B cell (primary cell): Measurements from ENCODE around the gene TUBG1. TPM values are rescaled to one million over a fixed set of nuclear protein-coding genes. Genes with fewer than 3 reads are reported as not detected.

ENCODE experiments used
- ATAC-seq: fragments of 200-7000 bp; cut with Tn5 transposase; one replicate; pipeline ENCODE4 v1.10.0; 2021; ENCODE audit warnings: low read depth, mild to moderate bottlenecking, moderate number of reproducible peaks, moderate library complexity
- CTCF ChIA-PET: fragments of 350-600 bp; sonication (Branson Sonifier 250); formaldehyde crosslinking; loops from one replicate; lab custom pipeline; 2021; ENCODE audit warnings: antibody characterized with exemption, inconsistent platforms; lab: Charles Lee
- POLR2A ChIA-PET: fragments of 350-600 bp; sonication (Branson Sonifier 250); formaldehyde crosslinking; loops from one replicate; lab custom pipeline; 2021; ENCODE audit warnings: antibody characterized with exemption; lab: Charles Lee
- DNase-seq: peaks from one replicate; pipeline ENCODE4 v3.0.0; 2013
- H2AFZ ChIP-seq: 2 replicates; pipeline ENCODE4 v1.6.1; 2012; ENCODE audit warnings: mild to moderate bottlenecking, low read depth, low read length; ENCODE audit not compliant: insufficient read depth, poor library complexity, severe bottlenecking
- H3K27ac ChIP-seq, 2 donors: 1 replicate in 1 of 2; 2 replicates in 1 of 2; pipeline ENCODE4 v1.5.1; 2012 to 2013; ENCODE audit warnings: low read length in 2 of 2, mild to moderate bottlenecking in 2 of 2, moderate library complexity in 1 of 2
- H3K27me3 ChIP-seq, 4 experiments: fragments of 200-600 bp in 1 of 4; sonication (generic) in 1 of 4; replicated peaks in 1 of 4; 1 replicate in 2 of 4; 2 replicates in 2 of 4; pipeline versions ENCODE4 v1.6.1 to v1.7.0; 2013 to 2016; ENCODE audit warnings: low read length in 3 of 4, mild to moderate bottlenecking in 2 of 4, mixed read lengths in 1 of 4, moderate library complexity in 1 of 4; ENCODE audit not compliant: insufficient read depth in 4 of 4, control insufficient read depth in 3 of 4; ENCODE audit errors: control extremely low read depth in 1 of 4
- H3K36me3 ChIP-seq, 2 experiments: replicated peaks in 1 of 2; 1 replicate in 1 of 2; 2 replicates in 1 of 2; pipeline versions ENCODE4 v1.6.1 to v1.7.1; 2013; ENCODE audit warnings: low read length in 1 of 2; ENCODE audit not compliant: insufficient read depth in 2 of 2, control insufficient read depth in 1 of 2; ENCODE audit errors: control extremely low read depth in 1 of 2, extremely low read depth in 1 of 2
- H3K4me1 ChIP-seq, 2 donors: fragments of 200-600 bp in 1 of 2; sonication (generic) in 1 of 2; 1 replicate in 1 of 2; 2 replicates in 1 of 2; pipeline versions ENCODE4 v1.5.1 to v1.6.1; 2013 to 2017; ENCODE audit warnings: low read length in 2 of 2; ENCODE audit not compliant: control insufficient read depth in 2 of 2, insufficient read depth in 2 of 2
- H3K4me2 ChIP-seq: replicated peaks from 2 replicates; pipeline ENCODE3; 2012; ENCODE audit warnings: mild to moderate bottlenecking, low read depth, low read length; ENCODE audit not compliant: poor library complexity, severe bottlenecking
- H3K4me3 ChIP-seq, 5 experiments: fragments of 200-600 bp in 1 of 5; sonication (generic) in 1 of 5; 1 replicate in 3 of 5; 2 replicates in 2 of 5; pipeline versions ENCODE4 v1.5.1 to v1.7.0; 2011 to 2016; ENCODE audit warnings: low read length in 4 of 5, mild to moderate bottlenecking in 4 of 5, low read depth in 2 of 5, control low read depth in 1 of 5, moderate library complexity in 1 of 5; ENCODE audit not compliant: insufficient read depth in 1 of 5; ENCODE audit errors: control extremely low read depth in 1 of 5, extremely low read depth in 1 of 5
- H3K79me2 ChIP-seq: fragments of 200-600 bp; sonication (generic); one replicate; pipeline ENCODE4 v1.6.0; 2016; ENCODE audit warnings: low read length; ENCODE audit not compliant: control insufficient read depth, insufficient read depth
- H3K9ac ChIP-seq: fragments of 200-600 bp; sonication (generic); 2 replicates; pipeline ENCODE4 v1.6.1; 2017; ENCODE audit warnings: mild to moderate bottlenecking, low read length, moderate library complexity
- H3K9me3 ChIP-seq, 3 donors: one replicate each; pipeline versions ENCODE4 v1.6.1 to v1.7.1; 2013; ENCODE audit warnings: low read length in 2 of 3; ENCODE audit not compliant: control insufficient read depth in 2 of 3, insufficient read depth in 1 of 3; ENCODE audit errors: control extremely low read depth in 1 of 3
- H4K20me1 ChIP-seq: 2 replicates; pipeline ENCODE4 v1.6.0; 2012; ENCODE audit warnings: mild to moderate bottlenecking, low read length; ENCODE audit not compliant: insufficient read depth, control insufficient read depth, poor library complexity, severe bottlenecking
- H3K27ac Mint-ChIP-seq: one replicate; pipeline ENCODE4 v1.8.0; 2021; ENCODE audit warnings: mixed read lengths
- H3K27me3 Mint-ChIP-seq: one replicate; pipeline ENCODE4 v1.8.0; 2021; ENCODE audit warnings: mixed read lengths
- H3K4me1 Mint-ChIP-seq: one replicate; pipeline ENCODE4 v1.8.0; 2021; ENCODE audit warnings: mixed read lengths
- H3K4me3 Mint-ChIP-seq: one replicate; pipeline ENCODE4 v1.8.0; 2021; ENCODE audit warnings: mixed read lengths
- H3K9me3 Mint-ChIP-seq: one replicate; pipeline ENCODE4 v1.8.0; 2022; ENCODE audit warnings: mixed read lengths; ENCODE audit not compliant: insufficient read depth
- EZH2 ChIP-seq: IDR thresholded peaks from 2 replicates; pipeline ENCODE4 v1.6.1; 2012; ENCODE audit warnings: borderline replicate concordance, low read depth, mild to moderate bottlenecking, moderate library complexity, low read length; ENCODE audit not compliant: insufficient read depth, poor library complexity, severe bottlenecking
- WGBS: methylation state at CpG from one replicate; pipeline ENCODE4 v1.1.5; 2013; ENCODE audit warnings: missing lambda C conversion rate; ENCODE audit not compliant: insufficient coverage; 5-methylcytosine and 5-hydroxymethylcytosine counted together
- intact Hi-C: fragments of 100-400 bp; cut with micrococcal nuclease; formaldehyde crosslinking; loops from one replicate; pipeline ENCODE4 v1.10.0; 2022
- polyA plus RNA-seq: library from polyadenylated mRNA; depleted of rRNA; stranded (reverse); fragments of >200 nt; gene quantifications from 2 replicates; pipeline ENCODE4 v1.2.3, GENCODE V29; 2012
- total RNA-seq, 2 donors: library from RNA; stranded (reverse); fragments of 120-200 nt in 1 of 2; gene quantifications; 1 replicate in 1 of 2; 2 replicates in 1 of 2; pipeline versions ENCODE4 v1.2.3 to v1.2.4, GENCODE V29; 2013 to 2022
- TF ChIP-seq, protein P1 (sequence below): fragments of 200-600 bp; IDR thresholded peaks from one replicate; pipeline ENCODE4 v1.8.0; 2022; ENCODE audit warnings: antibody characterized with exemption, mild to moderate bottlenecking

Gene TUBG1
- total and polyA plus RNA-seq, 2 donors (not counting 1 experiment from before 2014, with no cell fraction given), result 17.2 to 19.5 TPM

DNA sequence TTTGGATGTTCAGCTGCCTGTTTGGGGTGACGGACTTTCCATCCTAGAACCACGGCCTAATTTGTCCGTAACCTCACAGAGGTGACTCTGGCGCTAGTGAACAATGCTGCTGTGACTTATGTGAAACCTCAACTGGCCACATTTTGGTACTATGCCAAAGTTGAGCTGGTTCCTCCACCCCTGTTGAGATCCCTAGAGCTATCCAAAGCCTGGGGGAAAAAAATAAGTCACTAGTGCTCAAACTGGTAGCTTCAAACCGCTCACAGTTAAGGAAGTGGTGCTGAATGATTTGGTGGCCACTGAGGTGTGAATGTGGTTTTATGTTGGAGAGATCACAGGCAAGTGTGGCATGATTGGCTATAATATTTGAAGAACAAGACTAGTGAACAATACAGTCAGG, 38.3 kb downstream of the TUBG1 start:
- CTCF ChIA-PET, result interaction anchor here (1.3 kb wide), 1 partner anchor 12 kb away, joined by 4 read pairs; the partner anchor contains the start of gene TUBG2
- no peak overlapping the region for H2AFZ ChIP-seq
- WGBS, result 29% methylated on average over 5 of the region's 5 CpGs

DNA sequence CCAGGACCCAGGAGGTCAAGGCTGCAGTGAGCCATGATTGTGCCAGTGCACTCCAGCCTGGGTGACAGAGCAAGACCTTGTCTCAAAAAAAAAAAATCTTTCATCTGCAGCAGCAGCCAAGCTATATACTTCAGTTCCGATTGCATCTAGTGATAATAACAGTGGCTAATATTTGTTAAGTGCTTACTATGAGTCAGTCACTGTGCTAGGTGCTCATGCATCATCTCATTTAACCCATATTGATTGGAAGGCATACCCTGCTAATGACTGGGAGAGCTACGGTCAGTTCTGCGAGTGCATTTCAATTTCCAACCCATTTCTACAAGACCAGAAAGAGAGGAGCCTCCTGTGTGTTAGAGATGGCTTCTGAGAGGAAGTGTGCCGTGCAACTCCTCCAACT, 41.9 kb downstream of the TUBG1 start:
- Histone ChIP-seq H3K36me3 (no peaks in the 10 kb centered on the region), H3K9ac (no peak overlapping the region), H3K4me1 (peaks cover 12 to 18% of the 10 kb centered on the region in 2 donors), H4K20me1 (no peaks in the 10 kb centered on the region), H3K79me2 (no peaks in the 10 kb centered on the region), H3K4me2 (no peak overlapping the region), H3K9me3 (peaks cover 0 to 4% (median 0%) of the 10 kb centered on the region in 3 donors), H2AFZ (no peak overlapping the region), H3K27ac (no peak overlapping the region), H3K4me3 (no peak overlapping the region), H3K27me3 (peaks cover 0 to 48% (median 19%) of the 10 kb centered on the region in 4 experiments)
- TF ChIP-seq EZH2, result no peak
- TF ChIP-seq, protein P1, sequence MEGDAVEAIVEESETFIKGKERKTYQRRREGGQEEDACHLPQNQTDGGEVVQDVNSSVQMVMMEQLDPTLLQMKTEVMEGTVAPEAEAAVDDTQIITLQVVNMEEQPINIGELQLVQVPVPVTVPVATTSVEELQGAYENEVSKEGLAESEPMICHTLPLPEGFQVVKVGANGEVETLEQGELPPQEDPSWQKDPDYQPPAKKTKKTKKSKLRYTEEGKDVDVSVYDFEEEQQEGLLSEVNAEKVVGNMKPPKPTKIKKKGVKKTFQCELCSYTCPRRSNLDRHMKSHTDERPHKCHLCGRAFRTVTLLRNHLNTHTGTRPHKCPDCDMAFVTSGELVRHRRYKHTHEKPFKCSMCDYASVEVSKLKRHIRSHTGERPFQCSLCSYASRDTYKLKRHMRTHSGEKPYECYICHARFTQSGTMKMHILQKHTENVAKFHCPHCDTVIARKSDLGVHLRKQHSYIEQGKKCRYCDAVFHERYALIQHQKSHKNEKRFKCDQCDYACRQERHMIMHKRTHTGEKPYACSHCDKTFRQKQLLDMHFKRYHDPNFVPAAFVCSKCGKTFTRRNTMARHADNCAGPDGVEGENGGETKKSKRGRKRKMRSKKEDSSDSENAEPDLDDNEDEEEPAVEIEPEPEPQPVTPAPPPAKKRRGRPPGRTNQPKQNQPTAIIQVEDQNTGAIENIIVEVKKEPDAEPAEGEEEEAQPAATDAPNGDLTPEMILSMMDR, result no peak
- no peak overlapping the region for H3K4me3 Mint-ChIP-seq
- no peaks in the 10 kb centered on the region for H3K9me3 Mint-ChIP-seq
- POLR2A ChIA-PET, result interaction anchor here (0.6 kb wide), 1 partner anchor 86 kb away, joined by 3 read pairs; no protein-coding TSS in a partner anchor
- ATAC-seq, result no peak
- WGBS, result no CpG with 5 or more reads among the region's 4 CpGs
- peaks cover 40% of the 10 kb centered on the region for H3K27me3 Mint-ChIP-seq
- no peak for DNase-seq
- H3K4me1 Mint-ChIP-seq, result peaks cover 20% of the 10 kb centered on the region
- CTCF ChIA-PET, result interaction anchor here (0.6 kb wide), 1 partner anchor 16 kb away, joined by 3 read pairs; no protein-coding TSS in a partner anchor
- H3K27ac Mint-ChIP-seq, result no peak overlapping the region
- intact Hi-C loops, result no loop called here

More for the DNA sequence above, 38.3 kb downstream of the TUBG1 start:
- POLR2A ChIA-PET, result no interaction called here
- H4K20me1 ChIP-seq, result no peaks in the 10 kb centered on the region
- DNase-seq (peak; percentile 23), ATAC-seq (no peak)
- peaks cover 5 to 6% of the 10 kb centered on the region in 2 donors for H3K4me1 ChIP-seq
- no peaks in the 10 kb centered on the region for H3K36me3 ChIP-seq
- no peak overlapping the region for H3K4me2 ChIP-seq
- H3K27me3 Mint-ChIP-seq, result peaks cover 25% of the 10 kb centered on the region
- H3K9me3 Mint-ChIP-seq, result no peaks in the 10 kb centered on the region
- no peak for TF ChIP-seq EZH2
- TF ChIP-seq, protein P1, result no peak
- H3K27me3 ChIP-seq, result peaks cover 0 to 26% (median 10%) of the 10 kb centered on the region in 4 experiments
- no peak overlapping the region for H3K4me3 Mint-ChIP-seq
- H3K9ac ChIP-seq, result no peak overlapping the region
- no peak overlapping the region for H3K27ac ChIP-seq
- H3K4me1 Mint-ChIP-seq, result peaks cover 7% of the 10 kb centered on the region
- H3K79me2 ChIP-seq, result no peaks in the 10 kb centered on the region
- H3K27ac Mint-ChIP-seq, result no peak overlapping the region
- H3K4me3 ChIP-seq, result no peak overlapping the region
- H3K9me3 ChIP-seq, result no peaks in the 10 kb centered on the region
- intact Hi-C loops, result no loop called here
